Endothelial cell of umbilical vein (primary cell): ENCODE measurements around the gene ATIC. TPM values are rescaled to one million over a fixed set of nuclear protein-coding genes. Genes with fewer than 3 reads are reported as not detected.

Experiments
- BruUV-seq: library from RNA; stranded (reverse); fragments of 400-500 nt; replicated peaks from 2 replicates; lab custom pipeline; 2021; lab: Mats Ljungman, UMichigan
- CTCF ChIA-PET: fragments of 300-600, 350-600 bp; sonication (Branson Sonifier 250); formaldehyde crosslinking; loops from one replicate; lab custom pipeline; 2021; ENCODE audit warnings: antibody characterized with exemption, inconsistent platforms; lab: Charles Lee
- POLR2A ChIA-PET: fragments of 300-600, 350-600 bp; sonication (Branson Sonifier 250); formaldehyde crosslinking; loops from one replicate; lab custom pipeline; 2021; ENCODE audit warnings: antibody characterized with exemption, inconsistent platforms; lab: Charles Lee
- DNase-seq: peaks from one replicate; pipeline ENCODE4 v3.0.0-alpha.2; 2011; ENCODE audit warnings: low read depth, low spot score
- FAIRE-seq: peaks from 2 replicates; lab custom pipeline; 2011; peaks lifted over from hg19 to GRCh38; lab: Jason Lieb, UNC
- H2AFZ ChIP-seq: 2 replicates; pipeline ENCODE4 v1.6.0; 2012; ENCODE audit warnings: low read depth, low read length, control low read depth, inconsistent platforms
- H3K27ac ChIP-seq: 2 replicates; pipeline ENCODE4 v1.5.1; 2011; ENCODE audit warnings: low read depth, mild to moderate bottlenecking, control low read depth, low read length, moderate library complexity; ENCODE audit not compliant: insufficient read depth
- H3K27me3 ChIP-seq, 2 experiments: 2 replicates each; pipeline versions ENCODE4 v1.6.0 to v1.6.1; 2011; ENCODE audit warnings: low read length in 2 of 2, mixed read lengths in 1 of 2; ENCODE audit not compliant: control insufficient read depth in 2 of 2, insufficient read depth in 2 of 2
- H3K36me3 ChIP-seq, 2 experiments: 2 replicates in 1 of 2; 3 replicates in 1 of 2; pipeline ENCODE4 v1.5.1; 2011; ENCODE audit warnings: low read length in 2 of 2, mild to moderate bottlenecking in 1 of 2, moderate library complexity in 1 of 2; ENCODE audit not compliant: control insufficient read depth in 2 of 2, insufficient read depth in 2 of 2; ENCODE audit errors: extremely low read depth in 1 of 2
- H3K4me1 ChIP-seq: 3 replicates; pipeline ENCODE4 v1.5.1; 2011; ENCODE audit warnings: mild to moderate bottlenecking, low read length; ENCODE audit not compliant: control insufficient read depth, insufficient read depth; ENCODE audit errors: extremely low read depth
- H3K4me2 ChIP-seq: 2 replicates; pipeline ENCODE4 v1.6.1; 2011; ENCODE audit warnings: low read length, control low read depth, mixed read lengths; ENCODE audit not compliant: insufficient read depth
- H3K4me3 ChIP-seq, 3 experiments: fragments of 200-600 bp in 1 of 3; sonication (generic), shearing (Covaris generic) in 1 of 3; replicated peaks in 1 of 3; 2 replicates each; pipeline ENCODE4 v1.5.1; 2011 to 2016; ENCODE audit warnings: control low read depth in 3 of 3, low read length in 3 of 3, mild to moderate bottlenecking in 2 of 3, inconsistent platforms in 1 of 3, low read depth in 1 of 3, moderate library complexity in 1 of 3; ENCODE audit not compliant: insufficient read depth in 1 of 3
- H3K79me2 ChIP-seq: 2 replicates; pipeline ENCODE4 v1.6.0; 2012; ENCODE audit warnings: low read length, inconsistent platforms; ENCODE audit not compliant: control insufficient read depth, insufficient read depth
- H3K9ac ChIP-seq: replicated peaks from 2 replicates; pipeline ENCODE3; 2011; ENCODE audit warnings: low read length, control low read depth; ENCODE audit not compliant: insufficient read depth; ENCODE audit errors: extremely low read depth
- H3K9me1 ChIP-seq: replicated peaks from 3 replicates; pipeline ENCODE4 v1.6.0; 2011; ENCODE audit warnings: mild to moderate bottlenecking, low read length; ENCODE audit not compliant: control insufficient read depth, insufficient read depth; ENCODE audit errors: extremely low read depth
- H3K9me3 ChIP-seq: replicated peaks from 2 replicates; pipeline ENCODE4 v1.5.1; 2012; ENCODE audit warnings: low read length, inconsistent platforms; ENCODE audit not compliant: control insufficient read depth, insufficient read depth
- H4K20me1 ChIP-seq: replicated peaks from 2 replicates; pipeline ENCODE3; 2011; ENCODE audit warnings: mild to moderate bottlenecking, low read length; ENCODE audit not compliant: control insufficient read depth, insufficient read depth; ENCODE audit errors: extremely low read depth
- EZH2 ChIP-seq: IDR thresholded peaks from 2 replicates; pipeline ENCODE4 v1.6.1; 2012; ENCODE audit warnings: borderline replicate concordance, low read depth, mild to moderate bottlenecking, moderate library complexity, low read length, inconsistent platforms; ENCODE audit not compliant: severe bottlenecking
- FOS ChIP-seq: IDR thresholded peaks from 2 replicates; pipeline ENCODE4 v1.6.1; 2011; ENCODE audit warnings: mild to moderate bottlenecking, low read length, moderate library complexity, borderline replicate concordance; ENCODE audit not compliant: insufficient read depth
- JUN ChIP-seq: IDR thresholded peaks from 2 replicates; pipeline ENCODE4 v1.6.1; 2011; ENCODE audit warnings: borderline replicate concordance, low read depth; ENCODE audit not compliant: insufficient read length, insufficient read depth
- MYC ChIP-seq: IDR thresholded peaks from one replicate; pipeline ENCODE4 v1.6.1; 2011; ENCODE audit warnings: mild to moderate bottlenecking, low read depth, low read length
- POLR2A ChIP-seq: IDR thresholded peaks from 2 replicates; pipeline ENCODE4 v1.6.1; 2012; ENCODE audit warnings: low read depth, mild to moderate bottlenecking, control low read depth, low read length
- POLR2AphosphoS5 ChIP-seq: IDR thresholded peaks from 2 replicates; pipeline ENCODE4 v1.6.1; 2012; ENCODE audit warnings: low read depth, mild to moderate bottlenecking, control low read depth, low read length, moderate library complexity; ENCODE audit not compliant: insufficient read depth
- dilution Hi-C: fragments of 300-500 bp; cut with MboI; formaldehyde crosslinking; loops from one replicate; pipeline ENCODE4 v1.15.0; 2019; ENCODE audit warnings: low sequenced_read_pairs; ENCODE audit not compliant: extremely low pct_ligation_motif_present
- intact Hi-C: fragments of 100-400 bp; cut with micrococcal nuclease; formaldehyde crosslinking; loops from one replicate; pipeline ENCODE4 v1.10.0; 2022
- polyA plus RNA-seq, 4 experiments: library from polyadenylated mRNA; depleted of rRNA in 3 of 4; stranded (reverse) in 3 of 4; unstranded in 1 of 4; fragments of >200 nt; gene quantifications; 2 replicates each; pipeline versions ENCODE4 v1.2.1 to v1.2.3, GENCODE V29; 2011 to 2012; ENCODE audit warnings: missing spikeins in 1 of 4
- total RNA-seq: library from RNA; stranded (reverse); gene quantifications from 2 replicates; pipeline ENCODE4 v1.2.3, GENCODE V29; 2021
- TF ChIP-seq, protein P1 (sequence below), 2 donors: IDR thresholded peaks; 1 replicate in 1 of 2; 2 replicates in 1 of 2; pipeline ENCODE4 v1.5.1; 2011; ENCODE audit warnings: low read length in 2 of 2, mild to moderate bottlenecking in 2 of 2, moderate library complexity in 2 of 2, control low read depth in 1 of 2, inconsistent platforms in 1 of 2, low read depth in 1 of 2; ENCODE audit not compliant: insufficient read depth in 1 of 2; ENCODE audit errors: extremely low read depth in 1 of 2
- TF ChIP-seq, protein P2 (sequence below): IDR thresholded peaks from 2 replicates; pipeline ENCODE4 v1.6.1; 2011; ENCODE audit not compliant: insufficient read depth, insufficient read length

ATIC gene
- total and polyA plus RNA-seq, 2 donors (not counting 3 experiments of a cell fraction or from before 2014, with no cell fraction given), result 29.5 to 80.2 TPM

DNA sequence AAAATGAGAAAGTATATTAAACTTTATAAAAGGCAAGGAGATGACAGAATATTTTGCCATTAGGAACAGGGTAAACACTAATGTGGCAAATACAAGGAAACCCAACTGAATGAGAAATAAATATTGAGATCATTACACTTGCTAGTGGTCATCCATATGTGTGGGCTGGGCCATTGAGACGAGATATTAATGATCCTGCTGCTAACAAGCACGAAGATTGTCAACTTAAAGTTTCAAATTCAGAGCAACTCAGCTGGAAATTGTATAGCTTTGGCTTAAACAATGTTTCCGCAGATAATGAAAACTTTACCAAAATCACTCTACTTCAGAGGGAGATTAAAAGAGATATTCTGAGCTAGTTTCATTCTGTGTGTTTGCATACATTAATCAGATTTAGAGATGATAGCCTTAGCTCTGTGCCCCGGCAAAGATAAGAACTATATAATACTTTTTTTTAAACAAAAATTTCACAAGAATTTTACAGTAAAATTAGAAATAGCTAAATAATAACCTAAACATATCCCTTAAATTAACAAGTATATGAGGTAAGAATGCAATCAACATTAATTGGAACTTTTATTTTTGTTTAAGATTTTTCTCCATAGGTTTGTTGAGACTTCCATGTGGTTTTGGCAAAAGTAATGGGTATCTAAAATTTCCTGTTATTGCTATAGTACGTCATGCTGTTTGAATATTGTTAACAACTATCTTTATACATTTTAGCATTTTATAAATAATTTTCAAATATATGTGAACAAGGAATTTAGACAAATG is 84.0 kb downstream of the ATIC start:
- H4K20me1 ChIP-seq, result peaks cover 3% of the 10 kb centered on the region
- no peak overlapping the region for H3K27ac ChIP-seq
- FAIRE-seq, result no peak

More for the DNA sequence above, 84.0 kb downstream of the ATIC start:
- dilution Hi-C loops (no loop called here), intact Hi-C loops (loop anchor here (5.0 kb wide), 1 partner anchor 34 kb away; no protein-coding TSS in a partner anchor)
- Histone ChIP-seq H3K4me3 (no peak overlapping the region), H2AFZ (no peak overlapping the region), H3K9me3 (no peaks in the 10 kb centered on the region), H3K79me2 (peaks cover 11% of the 10 kb centered on the region), H3K27me3 (no peaks in the 10 kb centered on the region), H3K4me2 (no peak overlapping the region), H3K4me1 (peaks cover 20% of the 10 kb centered on the region), H3K9me1 (no peaks in the 10 kb centered on the region), H3K36me3 (peaks cover 52 to 78% of the 10 kb centered on the region in 2 experiments), H3K9ac (no peak overlapping the region)
- POLR2A ChIA-PET, result interaction anchor here (1.1 kb wide), 1 partner anchor 19 kb away, joined by 3 read pairs; no protein-coding TSS in a partner anchor
- CTCF ChIA-PET, result interaction anchor here (1.1 to 5.0 kb wide), 4 partner anchors 11 to 536 kb away, joined by 3 to 33 read pairs (median 3); no protein-coding TSS in a partner anchor
- no peak for DNase-seq
- BruUV-seq, result no TSS peak
- no peak for TF ChIP-seq POLR2AphosphoS5
- TF ChIP-seq EZH2, result no peak
- TF ChIP-seq POLR2A, result no peak
- TF ChIP-seq FOS, result no peak
- no peak for TF ChIP-seq JUN
- TF ChIP-seq, protein P1, sequence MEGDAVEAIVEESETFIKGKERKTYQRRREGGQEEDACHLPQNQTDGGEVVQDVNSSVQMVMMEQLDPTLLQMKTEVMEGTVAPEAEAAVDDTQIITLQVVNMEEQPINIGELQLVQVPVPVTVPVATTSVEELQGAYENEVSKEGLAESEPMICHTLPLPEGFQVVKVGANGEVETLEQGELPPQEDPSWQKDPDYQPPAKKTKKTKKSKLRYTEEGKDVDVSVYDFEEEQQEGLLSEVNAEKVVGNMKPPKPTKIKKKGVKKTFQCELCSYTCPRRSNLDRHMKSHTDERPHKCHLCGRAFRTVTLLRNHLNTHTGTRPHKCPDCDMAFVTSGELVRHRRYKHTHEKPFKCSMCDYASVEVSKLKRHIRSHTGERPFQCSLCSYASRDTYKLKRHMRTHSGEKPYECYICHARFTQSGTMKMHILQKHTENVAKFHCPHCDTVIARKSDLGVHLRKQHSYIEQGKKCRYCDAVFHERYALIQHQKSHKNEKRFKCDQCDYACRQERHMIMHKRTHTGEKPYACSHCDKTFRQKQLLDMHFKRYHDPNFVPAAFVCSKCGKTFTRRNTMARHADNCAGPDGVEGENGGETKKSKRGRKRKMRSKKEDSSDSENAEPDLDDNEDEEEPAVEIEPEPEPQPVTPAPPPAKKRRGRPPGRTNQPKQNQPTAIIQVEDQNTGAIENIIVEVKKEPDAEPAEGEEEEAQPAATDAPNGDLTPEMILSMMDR (IDR thresholded peaks at IDR 0.05; ENCODE audit: extremely low read depth in 1 of 2, insufficient read depth in 1 of 2, low read depth in 1 of 2, low read length in 2 of 2), result no peak
- TF ChIP-seq, protein P2, sequence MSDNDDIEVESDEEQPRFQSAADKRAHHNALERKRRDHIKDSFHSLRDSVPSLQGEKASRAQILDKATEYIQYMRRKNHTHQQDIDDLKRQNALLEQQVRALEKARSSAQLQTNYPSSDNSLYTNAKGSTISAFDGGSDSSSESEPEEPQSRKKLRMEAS, result no peak
- no peak for TF ChIP-seq MYC
